Uterus (tissue), 2 donors: Measurements from ENCODE around the gene PLAAT3.

Experiments
- CTCF ChIP-seq, 4 experiments: fragments of 200-600 bp in 2 of 4; fragments of 450-650 bp in 2 of 4; sonication (generic) in 2 of 4; IDR thresholded peaks; one replicate each; pipeline ENCODE4 v1.5.1; 2016 to 2019; ENCODE audit warnings: antibody characterized with exemption in 4 of 4, mild to moderate bottlenecking in 2 of 4, moderate library complexity in 1 of 4
- POLR2A ChIP-seq, 2 donors: fragments of 450-650 bp; IDR thresholded peaks; one replicate each; pipeline ENCODE4 v1.6.1; 2016; ENCODE audit warnings: antibody characterized with exemption in 2 of 2, mild to moderate bottlenecking in 1 of 2, moderate library complexity in 1 of 2

DNA sequence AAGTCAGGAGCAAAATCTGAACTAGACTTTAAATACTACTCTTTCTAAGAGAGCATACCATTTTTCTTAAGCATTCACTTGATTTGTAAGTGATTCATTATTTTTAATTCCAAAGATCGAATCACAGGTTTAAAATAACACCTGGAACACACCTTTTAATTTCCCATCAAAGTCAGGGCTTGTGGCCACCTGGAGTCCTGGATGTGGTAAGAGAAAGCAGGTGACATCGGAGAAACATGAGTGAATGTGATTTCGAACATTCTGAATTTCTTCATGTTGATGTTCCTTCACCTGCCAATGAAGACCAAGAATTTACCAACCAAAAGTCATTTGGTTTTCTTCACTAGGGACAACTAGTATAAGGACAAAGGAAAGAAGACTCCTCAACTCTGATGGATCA, 29.0 kb upstream of the PLAAT3 start:
- no peak for TF ChIP-seq CTCF (IDR thresholded peaks at IDR 0.05)
- no peak for TF ChIP-seq POLR2A (IDR thresholded peaks at IDR 0.05)
